ENCODE measurements around the gene RPL37. TPM values are rescaled to one million over a fixed set of nuclear protein-coding genes. Genes with fewer than 3 reads are reported as not detected.
"Not testable (repeated sequence)": the region's sequence is repeated elsewhere in the genome, so short reads cannot be mapped to it uniquely, and the experiment has no call there.

Gene RPL37
- total RNA-seq, 6 experiments from 2014 or later = 854 to 1,142 (median 1,034) TPM

DNA sequence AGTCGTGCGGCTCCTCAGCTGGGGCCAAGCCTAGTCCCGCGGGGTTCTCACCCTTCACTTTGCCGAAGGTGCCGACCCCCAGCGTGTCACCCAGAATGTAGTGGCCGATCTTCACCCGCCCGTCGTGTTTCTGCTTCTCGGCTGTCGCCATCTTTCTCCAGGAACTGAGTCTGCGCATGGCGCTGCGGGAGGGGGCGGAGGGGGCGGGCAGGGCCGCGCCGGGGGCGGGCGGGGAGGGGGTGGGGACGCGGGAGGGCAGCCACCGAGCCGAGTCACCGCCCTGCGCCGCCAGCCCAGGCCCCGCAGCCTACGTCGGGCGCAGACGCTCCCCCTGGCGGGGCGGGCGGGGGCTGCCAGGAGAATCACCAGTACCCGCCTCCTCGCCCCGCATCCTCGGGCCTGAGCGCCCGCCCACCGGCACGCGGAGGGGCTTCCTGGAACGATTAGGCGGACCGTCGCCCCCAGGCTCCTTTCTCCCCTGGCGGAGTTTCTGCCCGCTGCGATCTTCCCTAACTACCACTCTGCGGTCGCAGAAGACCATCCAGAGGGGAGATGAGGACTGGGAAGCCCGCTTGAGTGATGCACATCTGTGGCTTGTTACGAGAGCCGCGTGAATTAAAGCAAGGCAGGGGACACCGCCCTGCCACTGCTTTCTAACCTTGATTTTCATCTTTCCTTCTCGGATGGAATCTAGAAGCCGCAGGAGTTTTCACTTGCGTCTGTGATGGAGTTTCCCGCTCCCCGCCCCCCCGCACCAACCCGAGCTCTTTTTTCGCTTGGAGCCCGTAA is 36.8 kb downstream of the RPL37 start, which contains the start of gene PRKAA1:
Gene PRKAA1 (minus strand): TSS at position 363 of the 789 bp plus-strand sequence. CDS start 185 bp downstream, at position 178.
- TF ChIP-seq, protein P1, sequence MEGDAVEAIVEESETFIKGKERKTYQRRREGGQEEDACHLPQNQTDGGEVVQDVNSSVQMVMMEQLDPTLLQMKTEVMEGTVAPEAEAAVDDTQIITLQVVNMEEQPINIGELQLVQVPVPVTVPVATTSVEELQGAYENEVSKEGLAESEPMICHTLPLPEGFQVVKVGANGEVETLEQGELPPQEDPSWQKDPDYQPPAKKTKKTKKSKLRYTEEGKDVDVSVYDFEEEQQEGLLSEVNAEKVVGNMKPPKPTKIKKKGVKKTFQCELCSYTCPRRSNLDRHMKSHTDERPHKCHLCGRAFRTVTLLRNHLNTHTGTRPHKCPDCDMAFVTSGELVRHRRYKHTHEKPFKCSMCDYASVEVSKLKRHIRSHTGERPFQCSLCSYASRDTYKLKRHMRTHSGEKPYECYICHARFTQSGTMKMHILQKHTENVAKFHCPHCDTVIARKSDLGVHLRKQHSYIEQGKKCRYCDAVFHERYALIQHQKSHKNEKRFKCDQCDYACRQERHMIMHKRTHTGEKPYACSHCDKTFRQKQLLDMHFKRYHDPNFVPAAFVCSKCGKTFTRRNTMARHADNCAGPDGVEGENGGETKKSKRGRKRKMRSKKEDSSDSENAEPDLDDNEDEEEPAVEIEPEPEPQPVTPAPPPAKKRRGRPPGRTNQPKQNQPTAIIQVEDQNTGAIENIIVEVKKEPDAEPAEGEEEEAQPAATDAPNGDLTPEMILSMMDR (IDR thresholded peaks at IDR 0.05) = peak; percentile 85
- H3K4me1 Mint-ChIP-seq (ENCODE audit: low read depth) = peaks cover 56% of the 10 kb centered on the region
- DNase-seq = peak; percentile 70
- peak within 1 kb of the TSS; percentile 95 for H3K27ac Mint-ChIP-seq
- no peaks in the 10 kb centered on the region for H3K9me3 Mint-ChIP-seq
- peak within 1 kb of the TSS; percentile 86 for H3K4me3 Mint-ChIP-seq
- no peaks in the 10 kb centered on the region for H3K27me3 Mint-ChIP-seq (ENCODE audit: insufficient read depth)
- H3K36me3 Mint-ChIP-seq (ENCODE audit: low read depth) = peaks cover 17% of the 10 kb centered on the region

DNA sequence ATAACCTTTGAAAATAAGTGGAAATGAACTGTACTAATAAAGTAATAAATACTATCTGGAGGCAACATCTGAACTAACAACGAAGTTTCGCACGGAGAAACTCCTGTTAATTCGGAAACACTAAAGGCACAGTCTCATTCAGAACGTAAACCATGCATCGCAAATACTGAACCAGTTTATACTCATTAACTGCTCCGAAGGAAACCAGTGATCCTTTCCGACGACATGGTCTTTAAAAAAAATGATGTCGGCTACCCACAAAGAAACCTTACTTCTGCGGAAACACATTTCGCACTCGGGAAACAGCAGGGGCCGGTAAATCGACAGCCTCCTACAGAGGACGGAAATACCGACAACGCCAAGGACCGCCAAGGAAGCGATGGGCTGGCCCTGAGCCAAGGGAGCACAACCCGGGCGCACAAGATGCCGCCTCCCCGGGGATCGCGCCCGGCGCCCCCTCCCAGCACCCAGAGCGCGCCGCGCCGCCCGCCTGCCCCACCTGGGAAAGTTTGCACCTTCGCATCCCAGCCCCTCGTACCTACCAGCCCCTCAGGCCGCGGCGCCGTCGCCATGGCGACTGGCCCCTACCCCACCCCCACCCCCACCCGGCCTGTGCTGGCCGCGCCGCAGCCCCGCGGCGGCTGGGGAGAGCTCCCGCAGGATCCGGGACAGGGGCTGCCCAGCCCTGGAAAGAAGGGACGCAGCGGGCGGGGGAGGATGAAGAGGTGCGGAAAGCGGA is 37.6 kb downstream of the RPL37 start:
- TF ChIP-seq, protein P1 (IDR thresholded peaks at IDR 0.05) = no peak
- no peaks in the 10 kb centered on the region for H3K9me3 Mint-ChIP-seq
- H3K4me1 Mint-ChIP-seq (ENCODE audit: low read depth) = peaks cover 59% of the 10 kb centered on the region
- peak; percentile 52 for DNase-seq
- H3K4me3 Mint-ChIP-seq = peak overlapping the region; percentile 86
- H3K36me3 Mint-ChIP-seq (ENCODE audit: low read depth) = peaks cover 17% of the 10 kb centered on the region
- H3K27ac Mint-ChIP-seq = peak overlapping the region; percentile 95
- H3K27me3 Mint-ChIP-seq (ENCODE audit: insufficient read depth) = no peaks in the 10 kb centered on the region

DNA sequence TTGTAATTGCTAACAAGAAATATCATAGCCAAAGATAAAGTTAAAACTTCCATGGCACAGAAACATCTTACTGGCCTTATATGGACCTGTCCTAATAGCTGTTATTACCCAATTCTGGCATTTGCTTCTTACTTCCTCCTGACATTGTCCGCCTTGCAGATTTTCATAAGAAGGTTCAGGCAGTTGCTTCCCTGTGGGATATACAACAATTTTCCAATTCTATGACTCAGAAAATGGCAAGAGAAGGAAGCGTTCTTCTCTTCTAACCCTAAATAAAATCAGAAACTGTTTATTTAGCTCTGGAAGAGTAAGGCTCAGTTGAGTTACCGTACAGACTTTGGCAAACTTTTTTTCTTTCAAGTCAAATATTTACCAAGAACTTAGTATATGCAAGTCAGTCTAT is 38.5 kb downstream of the RPL37 start:
- no peaks in the 10 kb centered on the region for H3K9me3 Mint-ChIP-seq
- H3K4me1 Mint-ChIP-seq (ENCODE audit: low read depth) = peaks cover 62% of the 10 kb centered on the region
- H3K27ac Mint-ChIP-seq = peak overlapping the region; percentile 51
- peak; percentile 12 for DNase-seq
- TF ChIP-seq, protein P1 (IDR thresholded peaks at IDR 0.05) = no peak
- H3K36me3 Mint-ChIP-seq (ENCODE audit: low read depth) = peaks cover 17% of the 10 kb centered on the region
- H3K4me3 Mint-ChIP-seq = peak overlapping the region; percentile 86
- H3K27me3 Mint-ChIP-seq (ENCODE audit: insufficient read depth) = no peaks in the 10 kb centered on the region

DNA sequence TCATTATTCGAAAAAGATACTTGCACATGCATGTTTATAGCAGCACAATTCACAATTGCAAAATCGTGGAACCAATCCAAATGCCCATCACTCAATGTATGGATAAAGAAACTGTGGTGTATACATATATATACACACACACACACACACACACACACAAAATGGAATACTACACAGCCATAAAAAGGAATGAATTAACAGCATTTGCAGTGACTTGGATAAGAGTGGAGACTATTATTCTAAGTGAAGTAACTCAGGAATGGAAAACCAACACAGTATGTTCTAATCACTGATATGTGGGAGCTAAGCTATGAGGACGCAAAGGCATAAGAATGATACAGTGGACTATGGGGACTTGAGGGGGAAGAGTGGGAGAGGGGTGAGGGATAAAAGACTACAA is 40.1 kb downstream of the RPL37 start:
- not testable (repeated sequence) for H3K9me3 Mint-ChIP-seq; H3K27me3 Mint-ChIP-seq (ENCODE audit: insufficient read depth); DNase-seq; H3K4me3 Mint-ChIP-seq; H3K27ac Mint-ChIP-seq
- peaks cover 71% of the 10 kb centered on the region for H3K4me1 Mint-ChIP-seq (ENCODE audit: low read depth)
- peaks cover 17% of the 10 kb centered on the region for H3K36me3 Mint-ChIP-seq (ENCODE audit: low read depth)

DNA sequence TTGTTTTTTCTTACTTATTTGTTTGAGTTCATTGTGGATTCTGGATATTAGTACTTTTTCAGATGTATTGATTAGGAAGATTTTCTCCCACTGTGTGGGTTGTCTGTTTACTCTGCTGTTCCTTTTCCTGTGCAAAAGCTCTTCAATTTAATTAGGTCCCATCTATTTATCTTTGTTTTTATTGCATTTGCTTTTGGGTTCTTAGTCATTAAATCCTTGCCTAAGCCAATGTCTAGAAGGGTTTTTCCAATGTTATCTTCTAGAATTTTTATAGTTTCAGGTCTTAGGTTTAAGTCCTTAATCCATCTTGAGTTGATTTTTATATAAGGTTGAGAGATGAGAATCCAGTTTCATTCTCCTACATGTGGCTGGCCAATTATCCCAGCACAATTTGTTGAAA is 40.7 kb downstream of the RPL37 start:
- H3K36me3 Mint-ChIP-seq (ENCODE audit: low read depth) = peaks cover 19% of the 10 kb centered on the region
- H3K27ac Mint-ChIP-seq; H3K27me3 Mint-ChIP-seq (ENCODE audit: insufficient read depth); DNase-seq; H3K4me3 Mint-ChIP-seq; H3K9me3 Mint-ChIP-seq: not testable (repeated sequence)
- H3K4me1 Mint-ChIP-seq (ENCODE audit: low read depth) = peaks cover 70% of the 10 kb centered on the region

DNA sequence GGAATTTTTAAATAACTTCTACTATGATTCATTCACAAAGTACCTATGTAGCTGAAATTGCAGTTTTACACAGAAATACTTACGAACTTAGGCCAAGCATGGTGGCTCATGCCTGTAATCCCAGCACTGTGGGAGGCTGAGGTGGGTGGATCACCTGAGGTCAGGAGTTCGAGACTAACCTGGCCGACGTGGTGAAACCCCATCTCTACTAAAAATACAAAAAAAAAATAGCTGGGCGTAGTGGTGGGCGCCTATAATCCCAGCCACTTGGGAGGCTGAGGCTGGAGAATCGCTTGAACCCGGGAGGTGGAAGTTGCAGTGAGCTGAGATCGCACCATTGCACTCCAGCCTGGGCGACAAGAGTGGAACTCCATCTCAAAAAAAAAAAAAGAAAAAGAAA is 42.3 kb downstream of the RPL37 start:
- peaks cover 66% of the 10 kb centered on the region for H3K4me1 Mint-ChIP-seq (ENCODE audit: low read depth)
- not testable (repeated sequence) for H3K27me3 Mint-ChIP-seq (ENCODE audit: insufficient read depth); H3K4me3 Mint-ChIP-seq; H3K9me3 Mint-ChIP-seq; DNase-seq; H3K27ac Mint-ChIP-seq
- H3K36me3 Mint-ChIP-seq (ENCODE audit: low read depth) = peaks cover 35% of the 10 kb centered on the region

DNA sequence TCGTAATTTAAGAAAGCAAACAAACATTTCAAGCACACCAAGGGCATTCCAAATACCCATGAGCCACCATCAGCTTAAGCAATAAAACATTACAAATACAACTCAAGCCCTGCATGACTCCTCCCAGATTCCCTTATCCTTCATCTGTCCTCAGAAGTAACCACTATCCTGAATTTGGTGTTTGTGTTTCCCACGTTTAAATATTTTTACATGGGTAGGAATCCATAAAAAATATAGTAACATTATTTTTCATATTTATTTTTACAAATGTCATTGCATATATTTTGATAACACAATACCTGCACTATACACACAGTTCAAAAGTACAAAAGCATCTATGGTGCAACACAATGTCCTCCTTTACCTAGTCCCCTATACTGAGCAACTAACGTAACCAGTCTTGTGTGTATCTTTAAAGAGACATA is 43.3 kb downstream of the RPL37 start:
- peaks cover 9% of the 10 kb centered on the region for H3K9me3 Mint-ChIP-seq
- DNase-seq = no peak
- H3K4me3 Mint-ChIP-seq = peak overlapping the region; percentile 32; the same call in 1 of the 2 replicates
- H3K36me3 Mint-ChIP-seq (ENCODE audit: low read depth) = peaks cover 40% of the 10 kb centered on the region
- TF ChIP-seq, protein P1 (IDR thresholded peaks at IDR 0.05) = no peak
- H3K27ac Mint-ChIP-seq = peak overlapping the region; percentile 44; the same call in 1 of the 2 replicates
- H3K4me1 Mint-ChIP-seq (ENCODE audit: low read depth) = peaks cover 62% of the 10 kb centered on the region
- H3K27me3 Mint-ChIP-seq (ENCODE audit: insufficient read depth) = no peaks in the 10 kb centered on the region

Data from HFFc6 (cell line).